Vagina (tissue), 2 donors: ENCODE results near the gene MRPS17.

ENCODE experiments used
- CTCF ChIP-seq, 3 experiments: fragments of 450-650 bp in 2 of 3; fragments of 200-600 bp in 1 of 3; sonication (generic) in 1 of 3; IDR thresholded peaks; one replicate each; pipeline ENCODE4 v1.5.1; 2017 to 2019; ENCODE audit warnings: antibody characterized with exemption in 3 of 3, mild to moderate bottlenecking in 2 of 3, moderate library complexity in 2 of 3
- POLR2A ChIP-seq, 2 donors: fragments of 450-650 bp; IDR thresholded peaks; one replicate each; pipeline ENCODE4 v1.6.1; 2017; ENCODE audit warnings: antibody characterized with exemption in 2 of 2, mild to moderate bottlenecking in 2 of 2, moderate library complexity in 2 of 2
- POLR2AphosphoS5 ChIP-seq, 2 donors: sonication (generic); formaldehyde crosslinking; IDR thresholded peaks; one replicate each; pipeline ENCODE4 v1.9.0; 2017; ENCODE audit warnings: antibody characterized with exemption in 2 of 2, mild to moderate bottlenecking in 2 of 2, low read depth in 1 of 2; ENCODE audit not compliant: insufficient read depth in 1 of 2

GRCh38 chr7:55977831-55978230 is 26.2 kb downstream of the MRPS17 start:
- TF ChIP-seq CTCF (IDR thresholded peaks at IDR 0.05) (no peak), POLR2A (IDR thresholded peaks at IDR 0.05) (no peak), POLR2AphosphoS5 (IDR thresholded peaks at IDR 0.05; ENCODE audit: insufficient read depth in 1 of 2, low read depth in 1 of 2) (no peak)
